ENCODE data around the gene TMEM40. TPM values are rescaled to one million over a fixed set of nuclear protein-coding genes. Genes with fewer than 3 reads are reported as not detected.
A peak's percentile ranks its signal among the peaks of the same experiment; 100 is the strongest.

The TMEM40 gene
- total and polyA plus RNA-seq, 2 of the 13 experiments (the other 11 are each of a cell fraction or from before 2014, with no cell fraction given): 0.16 TPM; not detected in 1

DNA sequence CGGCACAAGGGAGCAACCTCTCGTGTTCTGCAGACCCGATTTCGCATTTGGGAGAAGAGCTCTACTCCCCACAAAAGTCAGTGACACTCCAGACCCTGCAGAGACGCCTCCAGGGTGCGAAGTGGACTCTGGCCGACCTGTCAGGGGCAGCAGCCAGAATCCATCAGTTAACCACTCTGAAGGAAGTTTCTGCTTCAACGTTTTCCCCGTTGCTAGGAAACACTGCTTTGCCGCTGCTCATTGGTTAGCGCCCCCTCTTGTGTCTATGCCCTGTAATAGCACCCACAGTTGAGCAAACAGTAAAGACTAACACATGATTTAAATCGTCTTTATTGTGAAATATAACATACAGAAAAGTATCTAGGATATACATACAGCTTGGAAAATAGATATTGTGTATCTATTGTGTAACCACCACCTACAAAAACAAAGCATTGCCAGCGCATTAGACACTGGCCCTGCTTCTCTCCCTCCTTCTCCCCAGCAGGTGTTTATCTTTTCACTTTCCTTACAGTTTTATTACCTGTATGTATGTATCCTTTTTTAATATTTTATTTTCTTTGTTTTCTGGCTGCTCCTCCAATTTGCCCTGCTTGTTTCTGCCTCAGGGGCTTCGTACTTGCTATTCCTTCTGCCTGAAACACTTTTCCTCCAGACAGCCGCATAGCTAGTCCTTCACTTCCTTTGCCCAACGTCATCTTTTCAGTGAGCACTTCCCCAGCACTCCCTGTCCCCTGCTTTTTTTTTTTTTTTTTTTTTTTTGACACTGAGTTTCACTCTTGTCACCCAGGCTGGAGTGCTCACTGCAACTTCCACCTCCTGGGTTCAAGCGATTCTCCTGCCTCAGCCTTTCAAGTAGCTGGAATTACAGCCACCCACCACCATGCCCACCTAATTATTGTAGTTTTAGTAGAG, 38.8 kb downstream of the TMEM40 start (continued):
- TF ChIP-seq, protein P1, sequence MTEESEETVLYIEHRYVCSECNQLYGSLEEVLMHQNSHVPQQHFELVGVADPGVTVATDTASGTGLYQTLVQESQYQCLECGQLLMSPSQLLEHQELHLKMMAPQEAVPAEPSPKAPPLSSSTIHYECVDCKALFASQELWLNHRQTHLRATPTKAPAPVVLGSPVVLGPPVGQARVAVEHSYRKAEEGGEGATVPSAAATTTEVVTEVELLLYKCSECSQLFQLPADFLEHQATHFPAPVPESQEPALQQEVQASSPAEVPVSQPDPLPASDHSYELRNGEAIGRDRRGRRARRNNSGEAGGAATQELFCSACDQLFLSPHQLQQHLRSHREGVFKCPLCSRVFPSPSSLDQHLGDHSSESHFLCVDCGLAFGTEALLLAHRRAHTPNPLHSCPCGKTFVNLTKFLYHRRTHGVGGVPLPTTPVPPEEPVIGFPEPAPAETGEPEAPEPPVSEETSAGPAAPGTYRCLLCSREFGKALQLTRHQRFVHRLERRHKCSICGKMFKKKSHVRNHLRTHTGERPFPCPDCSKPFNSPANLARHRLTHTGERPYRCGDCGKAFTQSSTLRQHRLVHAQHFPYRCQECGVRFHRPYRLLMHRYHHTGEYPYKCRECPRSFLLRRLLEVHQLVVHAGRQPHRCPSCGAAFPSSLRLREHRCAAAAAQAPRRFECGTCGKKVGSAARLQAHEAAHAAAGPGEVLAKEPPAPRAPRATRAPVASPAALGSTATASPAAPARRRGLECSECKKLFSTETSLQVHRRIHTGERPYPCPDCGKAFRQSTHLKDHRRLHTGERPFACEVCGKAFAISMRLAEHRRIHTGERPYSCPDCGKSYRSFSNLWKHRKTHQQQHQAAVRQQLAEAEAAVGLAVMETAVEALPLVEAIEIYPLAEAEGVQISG (CRISPR knock-in tag; IDR thresholded peaks at IDR 0.05): 0 out of 2 replicates have a peak, but pooled peaks have one; percentile 27
- TF ChIP-seq, protein P2, sequence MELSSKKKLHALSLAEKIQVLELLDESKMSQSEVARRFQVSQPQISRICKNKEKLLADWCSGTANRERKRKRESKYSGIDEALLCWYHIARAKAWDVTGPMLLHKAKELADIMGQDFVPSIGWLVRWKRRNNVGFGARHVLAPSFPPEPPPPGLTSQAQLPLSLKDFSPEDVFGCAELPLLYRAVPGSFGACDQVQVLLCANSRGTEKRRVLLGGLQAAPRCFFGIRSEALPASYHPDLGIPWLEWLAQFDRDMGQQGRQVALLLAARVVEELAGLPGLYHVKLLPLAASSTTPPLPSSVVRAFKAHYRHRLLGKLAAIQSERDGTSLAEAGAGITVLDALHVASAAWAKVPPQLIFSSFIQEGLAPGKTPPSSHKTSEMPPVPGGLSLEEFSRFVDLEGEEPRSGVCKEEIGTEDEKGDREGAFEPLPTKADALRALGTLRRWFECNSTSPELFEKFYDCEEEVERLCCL (CRISPR knock-in tag; IDR thresholded peaks at IDR 0.05; ENCODE audit: borderline replicate concordance): no peak
- TF ChIP-seq ZNF350 (CRISPR knock-in tag; IDR thresholded peaks at IDR 0.05; ENCODE audit: borderline replicate concordance, low read depth) (no peak), ZNF552 (CRISPR knock-in tag; IDR thresholded peaks at IDR 0.05; ENCODE audit: borderline replicate concordance) (no peak), NFYC (CRISPR knock-in tag; IDR thresholded peaks at IDR 0.05) (peak; percentile 72), POLR2AphosphoS5 (IDR thresholded peaks at IDR 0.05; ENCODE audit: low read depth, low read length) (no peak), FOXA3 (CRISPR knock-in tag; IDR thresholded peaks at IDR 0.05) (no peak), CEBPG (CRISPR knock-in tag; IDR thresholded peaks at IDR 0.05) (0 out of 2 replicates have a peak, but pooled peaks have one; percentile 26), ATF7-NPFF (CRISPR knock-in tag; IDR thresholded peaks at IDR 0.05; ENCODE audit: low read depth) (no peak), RNF2 (conservative IDR thresholded peaks at IDR 0.05; ENCODE audit: low read depth) (no peak), ZNF383 (CRISPR knock-in tag; IDR thresholded peaks at IDR 0.05; ENCODE audit: borderline replicate concordance) (no peak), PAWR (CRISPR knock-in tag; IDR thresholded peaks at IDR 0.05; ENCODE audit: borderline replicate concordance) (no peak), DR1 (CRISPR knock-in tag; IDR thresholded peaks at IDR 0.05) (no peak), CCDC6 (CRISPR knock-in tag; IDR thresholded peaks at IDR 0.05) (no peak), ZNF225 (CRISPR knock-in tag; IDR thresholded peaks at IDR 0.05) (no peak), ZNF709 (CRISPR knock-in tag; IDR thresholded peaks at IDR 0.05) (no peak), ZNF256 (CRISPR knock-in tag; conservative IDR thresholded peaks at IDR 0.05) (no peak), ZNF251 (CRISPR knock-in tag; IDR thresholded peaks at IDR 0.05) (no peak), SALL2 (CRISPR knock-in tag; IDR thresholded peaks at IDR 0.05) (no peak), DNMT1 (CRISPR knock-in tag; IDR thresholded peaks at IDR 0.05) (no peak)
- TF ChIP-seq, protein P3, sequence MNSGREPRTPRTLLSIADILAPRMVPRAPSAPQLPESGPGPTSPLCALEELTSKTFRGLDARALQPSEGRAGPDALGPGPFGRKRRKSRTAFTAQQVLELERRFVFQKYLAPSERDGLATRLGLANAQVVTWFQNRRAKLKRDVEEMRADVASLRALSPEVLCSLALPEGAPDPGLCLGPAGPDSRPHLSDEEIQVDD (CRISPR knock-in tag; IDR thresholded peaks at IDR 0.05; ENCODE audit: borderline replicate concordance): no peak
- TF ChIP-seq, protein P4, sequence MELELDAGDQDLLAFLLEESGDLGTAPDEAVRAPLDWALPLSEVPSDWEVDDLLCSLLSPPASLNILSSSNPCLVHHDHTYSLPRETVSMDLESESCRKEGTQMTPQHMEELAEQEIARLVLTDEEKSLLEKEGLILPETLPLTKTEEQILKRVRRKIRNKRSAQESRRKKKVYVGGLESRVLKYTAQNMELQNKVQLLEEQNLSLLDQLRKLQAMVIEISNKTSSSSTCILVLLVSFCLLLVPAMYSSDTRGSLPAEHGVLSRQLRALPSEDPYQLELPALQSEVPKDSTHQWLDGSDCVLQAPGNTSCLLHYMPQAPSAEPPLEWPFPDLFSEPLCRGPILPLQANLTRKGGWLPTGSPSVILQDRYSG (CRISPR knock-in tag; IDR thresholded peaks at IDR 0.05): no peak
- TF ChIP-seq, protein P5, sequence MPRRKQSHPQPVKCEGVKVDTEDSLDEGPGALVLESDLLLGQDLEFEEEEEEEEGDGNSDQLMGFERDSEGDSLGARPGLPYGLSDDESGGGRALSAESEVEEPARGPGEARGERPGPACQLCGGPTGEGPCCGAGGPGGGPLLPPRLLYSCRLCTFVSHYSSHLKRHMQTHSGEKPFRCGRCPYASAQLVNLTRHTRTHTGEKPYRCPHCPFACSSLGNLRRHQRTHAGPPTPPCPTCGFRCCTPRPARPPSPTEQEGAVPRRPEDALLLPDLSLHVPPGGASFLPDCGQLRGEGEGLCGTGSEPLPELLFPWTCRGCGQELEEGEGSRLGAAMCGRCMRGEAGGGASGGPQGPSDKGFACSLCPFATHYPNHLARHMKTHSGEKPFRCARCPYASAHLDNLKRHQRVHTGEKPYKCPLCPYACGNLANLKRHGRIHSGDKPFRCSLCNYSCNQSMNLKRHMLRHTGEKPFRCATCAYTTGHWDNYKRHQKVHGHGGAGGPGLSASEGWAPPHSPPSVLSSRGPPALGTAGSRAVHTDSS (CRISPR knock-in tag; conservative IDR thresholded peaks at IDR 0.05): no peak
